NCI-H446 treated with DMSO at 0.1 percent for 48 hours (cell line): ENCODE measurements around the gene CRIP1.

ENCODE experiments used
- DNase-seq: peaks from one replicate; lab custom pipeline; 2025; lab: John Stamatoyannopoulos, UW

The CRIP1 gene

DNA sequence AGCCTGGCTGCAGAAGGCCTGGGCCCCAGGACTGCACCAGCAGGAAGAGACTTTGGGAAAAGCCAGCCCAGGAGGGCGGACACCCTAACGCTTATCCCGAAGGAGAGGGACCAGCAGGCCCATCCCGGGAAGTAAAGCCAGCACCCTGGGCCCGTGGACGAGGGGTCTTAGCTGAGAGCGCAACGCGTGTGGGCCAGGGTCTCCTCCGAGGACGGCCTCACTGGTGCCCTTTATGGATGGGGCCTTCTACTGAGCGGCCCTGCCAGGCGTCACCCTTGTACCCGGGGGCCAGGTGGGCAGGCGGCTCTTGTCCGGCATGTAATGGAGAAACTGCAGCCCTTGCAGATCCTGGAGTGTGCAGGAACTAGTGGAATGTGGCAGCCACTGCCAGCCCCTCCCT is 18.4 kb downstream of the CRIP1 start:
- no peak for DNase-seq

- no peak for DNase-seq
These were observed 20.6 kb downstream of the CRIP1 start for GRCh38 chr14:105507247-105507646.

- no peak for DNase-seq
These were observed 21.4 kb downstream of the CRIP1 start for GRCh38 chr14:105508069-105508468.

- DNase-seq = no peak
These were observed 21.9 kb downstream of the CRIP1 start for GRCh38 chr14:105508601-105509000.

DNA sequence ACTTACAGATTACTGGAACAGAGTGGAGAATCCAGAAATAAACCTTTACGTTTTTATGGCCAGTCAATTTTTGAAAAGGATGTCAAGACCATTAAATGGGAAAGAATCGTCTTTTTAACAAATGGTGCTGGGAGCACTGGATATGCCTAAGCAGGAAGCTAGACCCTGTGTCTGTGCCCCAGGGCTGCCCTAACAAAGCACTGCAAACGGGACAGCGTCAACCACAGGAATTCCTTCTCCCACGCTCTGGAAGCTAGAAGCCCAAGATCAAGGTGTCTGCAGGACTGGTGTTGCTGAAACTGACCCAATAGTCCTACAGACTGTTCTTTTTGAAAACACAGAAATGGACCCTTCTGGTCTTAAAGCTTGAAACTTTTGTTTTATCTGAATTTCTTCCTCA is 30.4 kb downstream of the CRIP1 start:
- no peak for DNase-seq

- no peak for DNase-seq
These were observed 33.4 kb downstream of the CRIP1 start for GRCh38 chr14:105519946-105520698.

GRCh38 chr14:105525326-105525725 is 38.6 kb downstream of the CRIP1 start:
- DNase-seq = no peak

GRCh38 chr14:105525861-105526775 is 39.4 kb downstream of the CRIP1 start, which contains the start of gene TMEM121:
TMEM121 (plus strand) TSS chr14:105526583; CDS start chr14:105528835, 2,252 bp downstream.
- DNase-seq = no peak

DNA sequence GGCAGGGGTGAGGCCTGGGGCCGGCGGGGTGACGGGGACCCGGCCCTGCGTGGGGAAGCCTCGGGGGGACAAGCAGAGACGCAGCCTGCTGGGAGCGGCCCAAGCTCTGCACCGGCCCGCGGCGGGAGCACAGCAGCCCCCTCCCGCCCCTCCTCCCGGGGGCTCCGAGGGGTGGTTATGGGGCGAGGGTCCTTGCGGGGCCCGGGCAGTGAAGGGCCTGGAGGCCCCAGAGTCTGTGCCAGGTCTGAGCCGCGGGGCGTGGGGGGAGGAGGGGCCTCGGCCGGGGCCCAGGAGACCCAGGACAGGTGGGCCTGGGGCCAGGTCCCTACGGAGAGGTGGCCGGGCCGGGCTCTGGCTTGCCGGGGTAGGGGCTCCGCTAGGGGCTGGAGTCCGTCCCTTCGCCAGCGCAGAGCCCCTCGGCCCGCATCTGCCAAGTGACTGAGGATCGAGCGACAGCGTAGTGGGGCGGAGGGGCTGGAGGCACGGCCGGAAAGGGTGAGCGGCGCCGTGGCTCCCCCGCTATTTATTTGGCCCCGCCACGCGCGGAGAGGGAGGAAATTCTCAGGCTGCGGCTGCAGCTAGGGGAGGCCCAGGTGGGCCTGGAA is 40.2 kb downstream of the CRIP1 start:
- DNase-seq = no peak

GRCh38 chr14:105527381-105527825 is 40.7 kb downstream of the CRIP1 start:
- DNase-seq = no peak

DNA sequence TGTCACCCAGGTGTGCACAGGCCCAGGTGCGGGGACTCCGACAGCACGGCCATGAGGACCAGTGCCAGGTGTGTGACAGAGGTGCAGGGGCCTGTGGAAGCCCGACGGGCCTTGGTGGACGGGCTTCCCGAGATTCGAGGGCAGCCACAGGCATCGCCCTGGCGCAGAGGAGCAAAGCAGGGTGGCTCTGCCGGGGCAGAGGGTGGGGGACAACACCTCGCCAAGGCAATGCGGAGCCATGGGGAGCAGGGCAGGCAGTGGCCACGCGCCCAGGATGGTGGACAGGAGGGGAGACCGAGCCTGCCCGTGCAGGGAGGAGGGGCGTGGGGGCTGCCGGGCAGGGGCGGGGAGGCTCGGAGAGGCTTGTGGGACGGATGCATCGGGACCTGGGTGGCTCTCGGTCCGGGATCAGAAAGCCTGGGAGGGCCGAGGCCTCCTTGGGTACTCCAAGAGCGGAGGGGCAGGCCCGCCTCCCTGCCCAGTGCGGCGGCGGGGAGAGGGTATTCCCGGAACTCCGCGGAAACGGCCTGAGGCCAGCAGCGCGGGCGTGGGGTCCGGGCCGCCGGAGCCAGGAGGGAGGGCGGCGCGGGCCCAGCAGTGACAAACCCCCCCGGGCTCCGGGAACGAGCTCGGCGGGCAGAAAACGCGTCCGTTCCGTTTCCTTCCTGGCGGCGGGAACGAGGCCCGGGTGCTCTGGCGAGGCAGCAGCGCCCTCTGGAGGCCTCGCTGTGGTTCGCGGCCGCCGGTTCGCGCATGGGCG is 41.3 kb downstream of the CRIP1 start:
- peak; percentile 41 for DNase-seq

DNA sequence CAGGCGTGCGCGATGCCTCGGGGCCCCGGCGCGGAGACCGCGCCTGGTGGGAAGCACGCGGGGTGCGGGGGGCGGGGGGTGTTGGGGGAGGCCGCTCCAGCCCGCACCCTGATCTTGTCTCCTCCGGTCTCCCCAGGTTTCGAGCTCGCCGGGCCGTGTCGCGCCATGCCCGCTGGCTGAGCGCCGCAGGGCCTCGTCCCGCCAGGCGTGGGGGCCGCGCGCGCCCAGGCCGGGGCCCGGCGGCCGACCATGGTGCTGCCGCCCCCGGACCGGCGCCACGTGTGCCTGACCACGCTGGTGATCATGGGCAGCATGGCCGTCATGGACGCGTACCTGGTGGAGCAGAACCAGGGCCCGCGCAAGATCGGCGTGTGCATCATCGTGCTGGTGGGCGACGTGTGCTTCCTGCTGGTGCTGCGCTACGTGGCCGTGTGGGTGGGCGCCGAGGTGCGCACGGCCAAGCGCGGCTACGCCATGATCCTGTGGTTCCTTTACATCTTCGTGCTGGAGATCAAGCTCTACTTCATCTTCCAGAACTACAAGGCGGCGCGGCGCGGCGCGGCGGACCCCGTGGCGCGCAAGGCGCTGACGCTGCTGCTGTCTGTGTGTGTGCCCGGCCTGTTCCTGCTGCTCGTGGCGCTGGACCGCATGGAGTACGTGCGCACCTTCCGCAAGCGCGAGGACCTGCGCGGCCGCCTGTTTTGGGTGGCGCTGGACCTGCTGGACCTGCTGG is 42.1 kb downstream of the CRIP1 start:
- no peak for DNase-seq

DNA sequence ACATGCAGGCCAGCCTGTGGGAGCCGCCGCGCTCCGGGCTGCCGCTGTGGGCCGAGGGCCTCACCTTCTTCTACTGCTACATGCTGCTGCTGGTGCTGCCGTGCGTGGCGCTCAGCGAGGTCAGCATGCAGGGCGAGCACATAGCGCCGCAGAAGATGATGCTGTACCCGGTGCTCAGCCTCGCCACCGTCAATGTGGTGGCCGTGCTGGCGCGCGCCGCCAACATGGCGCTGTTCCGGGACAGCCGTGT is 42.6 kb downstream of the CRIP1 start:
- no peak for DNase-seq

DNA sequence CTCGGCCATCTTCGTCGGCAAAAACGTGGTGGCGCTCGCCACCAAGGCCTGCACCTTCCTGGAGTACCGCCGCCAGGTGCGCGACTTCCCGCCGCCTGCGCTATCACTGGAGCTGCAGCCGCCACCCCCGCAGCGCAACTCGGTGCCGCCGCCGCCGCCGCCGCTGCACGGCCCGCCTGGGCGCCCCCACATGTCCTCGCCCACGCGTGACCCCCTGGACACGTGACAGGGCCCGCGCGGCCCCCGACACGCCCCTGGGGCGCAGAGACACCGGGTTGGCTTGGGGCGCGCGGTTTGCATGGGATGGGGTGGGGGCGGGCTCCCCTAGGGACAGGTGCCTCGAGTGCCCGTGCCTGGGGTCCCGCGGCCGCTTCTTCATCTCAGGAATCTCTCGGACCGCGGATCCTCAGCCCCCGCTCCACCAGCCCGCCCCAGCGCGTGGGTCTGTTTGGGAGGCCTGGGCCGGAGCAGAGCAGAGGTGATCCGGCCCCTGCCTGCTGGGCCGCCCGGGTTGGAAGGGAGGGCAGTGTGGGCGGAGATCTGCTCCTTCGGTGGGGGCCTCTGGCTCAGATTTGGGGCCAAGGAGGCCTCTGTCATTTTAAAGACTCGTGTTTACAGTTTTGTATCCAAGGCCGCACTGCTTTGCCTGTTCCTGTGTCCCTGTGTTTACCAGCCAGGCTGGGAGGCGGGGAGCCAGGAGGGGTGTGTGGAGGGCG is 43.0 kb downstream of the CRIP1 start:
- no peak for DNase-seq

DNA sequence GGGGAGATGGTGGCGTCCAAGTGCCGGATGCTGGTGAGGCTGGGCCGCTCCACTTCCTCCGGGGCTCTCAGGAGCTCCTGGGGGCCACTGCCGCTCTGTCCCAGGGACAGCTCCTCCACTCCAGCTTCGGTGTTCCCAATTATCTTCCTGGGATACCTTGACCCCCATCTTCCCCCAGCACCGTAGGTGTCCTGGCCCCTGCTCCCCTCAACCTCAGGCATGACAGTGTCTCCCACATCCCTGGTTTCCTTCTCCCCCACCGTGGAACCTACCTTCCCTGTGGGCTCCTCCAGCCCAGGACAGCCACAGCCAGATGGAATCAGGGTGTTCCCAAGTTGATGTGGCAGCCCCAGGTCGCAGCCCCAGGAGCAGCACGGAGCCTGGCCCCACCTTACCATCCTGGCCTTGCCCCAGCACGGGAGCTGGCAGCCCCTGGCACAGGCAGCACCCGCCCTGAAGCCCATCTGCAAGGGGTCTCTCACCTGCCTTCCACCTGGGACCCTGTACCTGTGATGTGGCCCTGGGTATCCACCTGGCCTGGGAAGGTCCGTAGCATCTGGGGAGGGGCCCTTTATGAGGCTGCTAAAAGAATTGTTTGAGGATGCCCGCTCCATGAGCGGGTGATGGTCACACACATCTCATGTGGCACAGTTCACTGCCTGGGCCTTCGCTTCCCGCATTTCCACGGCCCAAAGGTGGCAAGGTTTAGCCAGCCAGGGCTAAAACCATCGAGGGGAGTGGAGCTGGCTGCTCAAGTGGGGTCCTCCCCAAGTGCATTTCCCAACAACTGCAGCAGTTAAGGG is 43.8 kb downstream of the CRIP1 start:
- DNase-seq = no peak

GRCh38 chr14:105531088-105531893 is 44.6 kb downstream of the CRIP1 start:
- DNase-seq = no peak

DNA sequence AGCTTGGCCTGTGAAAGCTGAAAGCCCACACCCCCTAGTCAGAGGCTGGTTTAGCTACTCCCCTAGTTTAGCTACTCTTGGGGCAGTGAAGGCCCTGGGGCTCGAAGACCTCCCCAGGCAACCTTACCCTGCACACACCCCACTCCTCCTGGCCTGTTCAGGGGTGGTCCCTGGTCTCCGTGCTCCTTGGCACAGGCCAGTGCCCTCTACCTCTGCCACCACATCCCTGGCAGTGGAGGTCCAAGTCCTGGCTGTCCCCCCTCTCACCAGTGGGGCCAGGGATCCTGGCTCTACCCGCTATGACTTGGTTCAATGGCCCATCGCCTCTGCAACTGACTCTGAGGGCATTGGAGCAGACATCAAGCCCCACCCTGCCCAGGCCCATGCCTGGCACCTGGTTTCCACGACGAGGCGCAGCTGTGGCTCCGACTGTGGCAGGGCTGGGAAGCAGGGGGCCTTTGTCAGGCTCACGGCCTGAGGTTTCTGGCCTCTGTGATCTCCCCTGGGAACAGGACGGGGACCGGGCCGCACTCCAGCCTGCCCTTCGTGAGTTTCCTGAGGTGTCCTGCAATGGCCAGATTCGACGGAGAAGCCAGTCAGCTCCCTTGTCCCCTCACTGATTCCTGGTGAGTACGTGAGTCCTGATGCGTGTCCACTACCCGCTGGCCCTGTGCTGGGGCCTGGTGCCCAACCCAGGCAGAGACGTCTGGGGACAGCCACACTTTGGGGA is 45.4 kb downstream of the CRIP1 start:
- DNase-seq = no peak

DNA sequence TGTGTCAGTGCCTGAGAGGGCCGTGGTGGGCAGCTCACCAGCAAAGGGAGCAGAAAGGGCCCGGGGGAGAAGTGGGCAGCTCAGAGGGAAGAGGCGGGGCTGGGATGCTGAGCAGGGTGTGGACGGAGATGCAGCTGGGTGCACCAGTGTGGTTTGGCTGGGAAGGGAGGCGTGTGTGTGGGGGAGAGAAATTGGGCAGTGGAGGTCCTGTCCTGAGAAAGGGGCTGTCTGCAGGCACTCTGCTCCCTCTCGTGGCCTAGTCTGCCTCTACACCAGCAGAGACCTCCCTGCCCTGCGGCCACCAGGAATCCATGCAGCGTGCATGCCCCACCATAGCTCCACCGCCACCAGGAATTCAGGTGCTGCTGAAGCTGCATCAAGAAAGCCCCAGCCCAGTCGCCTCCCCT is 46.1 kb downstream of the CRIP1 start:
- DNase-seq = no peak
